Measurements from ENCODE around the gene SPTAN1.
A peak's percentile ranks its signal among the peaks of the same experiment; 100 is the strongest.

Gene SPTAN1

GRCh38 chr9:128595471-128595870 is 43.1 kb downstream of the SPTAN1 start:
- DNase-seq (ENCODE audit: low read depth, low spot score): no peak
- in situ Hi-C loops (cut with HindIII; ENCODE audit: low sequenced_read_pairs): no loop called here
- TF ChIP-seq, protein P1, sequence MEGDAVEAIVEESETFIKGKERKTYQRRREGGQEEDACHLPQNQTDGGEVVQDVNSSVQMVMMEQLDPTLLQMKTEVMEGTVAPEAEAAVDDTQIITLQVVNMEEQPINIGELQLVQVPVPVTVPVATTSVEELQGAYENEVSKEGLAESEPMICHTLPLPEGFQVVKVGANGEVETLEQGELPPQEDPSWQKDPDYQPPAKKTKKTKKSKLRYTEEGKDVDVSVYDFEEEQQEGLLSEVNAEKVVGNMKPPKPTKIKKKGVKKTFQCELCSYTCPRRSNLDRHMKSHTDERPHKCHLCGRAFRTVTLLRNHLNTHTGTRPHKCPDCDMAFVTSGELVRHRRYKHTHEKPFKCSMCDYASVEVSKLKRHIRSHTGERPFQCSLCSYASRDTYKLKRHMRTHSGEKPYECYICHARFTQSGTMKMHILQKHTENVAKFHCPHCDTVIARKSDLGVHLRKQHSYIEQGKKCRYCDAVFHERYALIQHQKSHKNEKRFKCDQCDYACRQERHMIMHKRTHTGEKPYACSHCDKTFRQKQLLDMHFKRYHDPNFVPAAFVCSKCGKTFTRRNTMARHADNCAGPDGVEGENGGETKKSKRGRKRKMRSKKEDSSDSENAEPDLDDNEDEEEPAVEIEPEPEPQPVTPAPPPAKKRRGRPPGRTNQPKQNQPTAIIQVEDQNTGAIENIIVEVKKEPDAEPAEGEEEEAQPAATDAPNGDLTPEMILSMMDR (IDR thresholded peaks at IDR 0.05; ENCODE audit: low read depth, low read length): no peak
- no peak overlapping the region for H3K4me3 ChIP-seq (ENCODE audit: low read depth, low read length)

DNA sequence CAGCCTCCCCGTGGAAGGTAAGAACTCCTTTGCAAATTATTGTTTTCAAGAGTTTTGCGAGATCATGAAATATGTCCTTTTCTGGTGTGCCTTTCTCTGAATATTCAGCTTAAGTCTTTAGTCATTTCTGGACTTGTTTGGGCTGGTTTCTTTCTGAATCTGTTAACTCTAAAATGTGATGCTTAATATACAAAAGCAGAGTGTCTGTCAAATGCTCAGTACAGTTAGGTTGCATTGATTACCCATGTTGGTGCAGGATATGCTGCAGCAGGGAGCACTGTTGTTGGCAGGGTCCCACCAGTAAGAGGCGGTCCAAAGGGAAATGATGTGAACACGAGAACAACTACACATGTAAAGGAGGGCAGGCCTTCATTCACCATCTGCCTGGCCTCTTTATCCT is 47.7 kb downstream of the SPTAN1 start:
- DNase-seq (ENCODE audit: low read depth, low spot score): no peak
- TF ChIP-seq, protein P1 (IDR thresholded peaks at IDR 0.05; ENCODE audit: low read depth, low read length): no peak
- H3K4me3 ChIP-seq (ENCODE audit: low read depth, low read length): no peak overlapping the region
- in situ Hi-C loops (cut with HindIII; ENCODE audit: low sequenced_read_pairs): no loop called here

GRCh38 chr9:128603697-128604096 is 51.3 kb downstream of the SPTAN1 start:
- TF ChIP-seq, protein P1 (IDR thresholded peaks at IDR 0.05; ENCODE audit: low read depth, low read length): no peak
- in situ Hi-C loops (cut with HindIII; ENCODE audit: low sequenced_read_pairs): no loop called here
- H3K4me3 ChIP-seq (ENCODE audit: low read depth, low read length): no peak overlapping the region
- DNase-seq (ENCODE audit: low read depth, low spot score): no peak

DNA sequence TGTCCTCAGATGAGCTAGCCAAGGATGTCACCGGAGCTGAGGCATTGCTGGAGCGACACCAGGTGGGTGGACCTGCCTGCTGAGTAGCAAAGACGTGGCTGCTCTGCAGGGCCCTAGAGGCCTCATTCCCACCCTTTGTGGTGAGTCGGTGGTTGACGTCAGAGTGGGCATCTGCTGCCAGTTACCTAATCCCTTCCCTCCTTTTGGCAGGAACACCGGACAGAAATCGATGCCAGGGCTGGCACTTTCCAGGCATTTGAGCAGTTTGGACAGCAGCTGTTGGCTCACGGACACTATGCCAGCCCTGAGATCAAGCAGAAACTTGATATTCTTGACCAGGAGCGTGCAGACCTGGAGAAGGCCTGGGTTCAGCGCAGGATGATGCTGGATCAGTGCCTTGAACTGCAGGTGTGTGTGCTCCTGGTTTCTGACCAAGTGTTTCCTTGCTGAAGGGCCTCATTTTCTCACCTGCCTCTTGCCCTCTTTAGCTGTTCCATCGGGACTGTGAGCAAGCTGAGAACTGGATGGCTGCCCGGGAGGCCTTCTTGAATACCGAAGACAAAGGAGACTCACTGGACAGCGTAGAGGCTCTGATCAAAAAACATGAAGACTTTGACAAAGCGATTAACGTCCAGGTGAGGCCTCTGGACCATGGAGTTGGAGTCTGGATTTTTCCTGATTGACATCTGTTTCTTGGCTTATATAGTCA is 55.4 kb downstream of the SPTAN1 start:
- no peak overlapping the region for H3K4me3 ChIP-seq (ENCODE audit: low read depth, low read length)
- peak; percentile 63 for DNase-seq (ENCODE audit: low read depth, low spot score)
- TF ChIP-seq, protein P1 (IDR thresholded peaks at IDR 0.05; ENCODE audit: low read depth, low read length): no peak
- in situ Hi-C loops (cut with HindIII; ENCODE audit: low sequenced_read_pairs): no loop called here

DNA sequence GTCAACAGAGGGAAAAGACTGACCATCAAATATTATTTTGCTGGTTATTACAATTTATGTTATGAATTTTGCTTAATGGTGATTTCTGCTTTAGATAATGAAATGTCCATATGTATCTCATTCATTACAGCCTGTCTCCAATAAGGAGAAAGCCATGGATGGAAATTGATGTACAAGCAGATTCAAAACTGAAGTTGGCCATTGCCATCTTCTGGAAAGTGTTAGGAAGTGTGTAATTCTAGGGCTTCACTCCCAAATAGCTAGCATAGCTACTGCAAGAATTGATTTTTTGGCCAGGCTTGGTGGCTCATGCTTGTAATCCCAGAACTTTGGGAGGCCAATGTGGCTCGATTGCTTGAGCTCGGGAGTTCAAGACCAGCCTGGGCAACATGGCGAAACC is 58.5 kb downstream of the SPTAN1 start:
- H3K4me3 ChIP-seq (ENCODE audit: low read depth, low read length): no peak overlapping the region
- TF ChIP-seq, protein P1 (IDR thresholded peaks at IDR 0.05; ENCODE audit: low read depth, low read length): no peak
- DNase-seq (ENCODE audit: low read depth, low spot score): no peak
- in situ Hi-C loops (cut with HindIII; ENCODE audit: low sequenced_read_pairs): no loop called here

DNA sequence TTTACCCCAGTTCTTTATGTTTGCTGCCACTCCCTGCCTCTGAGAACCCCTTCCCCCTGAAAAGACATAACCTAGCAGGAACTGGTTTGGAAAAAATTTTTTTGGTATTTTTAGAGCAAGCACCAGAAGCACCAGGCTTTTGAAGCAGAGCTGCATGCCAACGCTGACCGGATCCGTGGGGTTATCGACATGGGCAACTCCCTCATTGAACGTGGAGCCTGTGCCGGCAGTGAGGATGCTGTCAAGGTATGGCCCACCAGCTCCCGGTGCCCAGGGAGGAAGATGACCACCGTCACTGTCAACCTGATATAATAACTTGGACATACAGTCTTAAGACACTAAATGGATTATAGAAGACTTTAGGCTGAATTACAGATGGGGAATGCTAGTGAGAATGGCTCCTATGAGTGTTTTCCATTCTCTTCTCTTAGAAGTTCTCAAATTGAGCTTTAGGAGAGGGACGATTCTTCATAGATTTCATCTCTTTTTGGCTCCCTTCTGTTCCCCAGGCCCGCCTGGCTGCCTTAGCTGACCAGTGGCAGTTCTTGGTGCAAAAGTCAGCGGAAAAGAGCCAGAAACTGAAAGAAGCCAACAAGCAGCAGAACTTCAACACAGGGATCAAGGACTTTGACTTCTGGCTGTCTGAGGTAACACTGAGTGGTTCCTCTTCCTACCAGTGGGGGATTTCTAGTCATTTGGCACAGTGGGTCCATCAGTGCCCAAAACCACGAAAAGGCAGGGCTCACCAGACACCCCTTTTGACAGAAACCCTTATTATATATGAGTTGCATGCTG is 59.4 kb downstream of the SPTAN1 start:
- no peak for DNase-seq (ENCODE audit: low read depth, low spot score)
- no peak overlapping the region for H3K4me3 ChIP-seq (ENCODE audit: low read depth, low read length)
- in situ Hi-C loops (cut with HindIII; ENCODE audit: low sequenced_read_pairs): no loop called here
- TF ChIP-seq, protein P1 (IDR thresholded peaks at IDR 0.05; ENCODE audit: low read depth, low read length): no peak
